OCI-LY7 (cell line): ENCODE results near the gene S100A6.
"Not testable (repeated sequence)": the region's sequence is repeated elsewhere in the genome, so short reads cannot be mapped to it uniquely, and the experiment has no call there.

Experiments
- CTCF ChIP-seq: fragments of 200-600 bp; sonication (generic); conservative IDR thresholded peaks from 2 replicates; pipeline ENCODE4 v1.5.1; 2014; ENCODE audit warnings: mild to moderate bottlenecking, antibody characterized with exemption, low read length, moderate library complexity, mixed read lengths
- EZH2phosphoT487 ChIP-seq: fragments of 200-600 bp; sonication (generic); IDR thresholded peaks from 2 replicates; pipeline ENCODE4 v1.6.1; 2018; ENCODE audit warnings: low read depth, borderline replicate concordance, mild to moderate bottlenecking, mixed run types, antibody characterized with exemption, low read length, moderate library complexity, mixed read lengths

- TF ChIP-seq CTCF, EZH2phosphoT487: not testable (repeated sequence)
Observed at GRCh38 chr1:153575497-153575896, 39.7 kb upstream of the S100A6 start.
